GM12878 (cell line): ENCODE data around the gene SORCS2. TPM values are rescaled to one million over a fixed set of nuclear protein-coding genes. Genes with fewer than 3 reads are reported as not detected.

Experiments
- ATAC-seq: fragments of 200-7000 bp; cut with Tn5 transposase; 3 replicates; pipeline ENCODE4 v1.9.1; 2020; ENCODE audit warnings: mild to moderate bottlenecking, moderate library complexity
- BruUV-seq: library from RNA; stranded (reverse); fragments of 400-500 nt; replicated peaks from 2 replicates; lab custom pipeline; 2021; lab: Mats Ljungman, UMichigan
- CTCF ChIA-PET: fragments of 300-600 bp; sonication (Branson Sonifier 250); formaldehyde crosslinking; extraction: SDS; loops from one replicate; lab custom pipeline; 2021; ENCODE audit warnings: inconsistent platforms; lab: Yijun Ruan, JAX
- POLR2A ChIA-PET: fragments of 350-600 bp; formaldehyde crosslinking; extraction: SDS; loops from one replicate; lab custom pipeline; 2021; ENCODE audit warnings: inconsistent platforms; lab: Charles Lee
- RAD21 ChIA-PET: fragments of 300-600 bp; sonication (Branson Sonifier 250); formaldehyde crosslinking; loops from one replicate; lab custom pipeline; 2023; ENCODE audit warnings: antibody characterized with exemption; ENCODE audit not compliant: unreplicated experiment; lab: Charles Lee
- SMC1A ChIA-PET: fragments of 300-600 bp; sonication (Branson Sonifier 250); formaldehyde crosslinking; loops from one replicate; lab custom pipeline; 2023; ENCODE audit not compliant: unreplicated experiment, uncharacterized antibody; lab: Charles Lee
- DNase-seq: peaks from one replicate; pipeline ENCODE4 v3.0.0-alpha.2; 2011; ENCODE audit warnings: low read depth, low spot score
- FAIRE-seq: peaks from 3 replicates; lab custom pipeline; 2011; peaks lifted over from hg19 to GRCh38; lab: Jason Lieb, UNC
- H2AFZ ChIP-seq: 2 replicates; pipeline ENCODE4 v1.6.0; 2011; ENCODE audit warnings: low read depth, low read length, control low read depth; ENCODE audit not compliant: control insufficient read depth
- H3K27ac ChIP-seq: 2 replicates; pipeline ENCODE4 v1.5.1; 2011; ENCODE audit warnings: control low read depth; ENCODE audit not compliant: control insufficient read depth, insufficient read depth
- H3K27me3 ChIP-seq, 2 experiments: replicated peaks in 1 of 2; 2 replicates each; pipeline versions ENCODE4 v1.6.0 to v1.6.1; 2011; ENCODE audit warnings: low read length in 1 of 2; ENCODE audit not compliant: control insufficient read depth in 2 of 2, insufficient read depth in 2 of 2
- H3K36me3 ChIP-seq, 2 experiments: 2 replicates each; pipeline ENCODE4 v1.5.1; 2011; ENCODE audit warnings: low read length in 1 of 2; ENCODE audit not compliant: control insufficient read depth in 2 of 2, insufficient read depth in 2 of 2
- H3K4me1 ChIP-seq: 2 replicates; pipeline ENCODE4 v1.6.1; 2011; ENCODE audit warnings: mild to moderate bottlenecking, low read length, moderate library complexity, mixed read lengths; ENCODE audit not compliant: control insufficient read depth, insufficient read depth
- H3K4me2 ChIP-seq: 2 replicates; pipeline ENCODE4 v1.6.0; 2011; ENCODE audit warnings: control low read depth; ENCODE audit not compliant: control insufficient read depth, insufficient read depth
- H3K4me3 ChIP-seq: fragments of 200-600 bp; sonication (generic); 2 replicates; pipeline ENCODE4 v1.5.1; 2016
- H3K79me2 ChIP-seq: 2 replicates; pipeline ENCODE4 v1.6.0; 2011; ENCODE audit warnings: low read length; ENCODE audit not compliant: control insufficient read depth, insufficient read depth
- H3K9ac ChIP-seq: 2 replicates; pipeline ENCODE4 v1.8.0; 2011; ENCODE audit warnings: low read length, control low read depth, mixed read lengths; ENCODE audit not compliant: control insufficient read depth, insufficient read depth
- H3K9me3 ChIP-seq: replicated peaks from 3 replicates; pipeline ENCODE4 v1.5.1; 2011; ENCODE audit warnings: mild to moderate bottlenecking, low read length; ENCODE audit not compliant: control insufficient read depth, insufficient read depth
- H4K20me1 ChIP-seq: 2 replicates; pipeline ENCODE4 v1.6.0; 2011; ENCODE audit not compliant: control insufficient read depth, insufficient read depth
- BHLHE40 ChIP-seq, 2 experiments: fragments of 450-650 bp in 1 of 2; IDR thresholded peaks; 2 replicates each; pipeline ENCODE4 v1.6.1; 2011 to 2017; ENCODE audit warnings: low read depth in 2 of 2, borderline replicate concordance in 1 of 2, improper control_type of control experiment in 1 of 2, low read length in 1 of 2, mild to moderate bottlenecking in 1 of 2
- DPF2 ChIP-seq: fragments of 450-650 bp; IDR thresholded peaks from 2 replicates; pipeline ENCODE4 v1.6.1; 2017; ENCODE audit warnings: mild to moderate bottlenecking
- FOS ChIP-seq: IDR thresholded peaks from 3 replicates; pipeline ENCODE4 v1.6.1; 2011; ENCODE audit warnings: borderline replicate concordance; ENCODE audit not compliant: insufficient read length; ENCODE audit errors: extremely low read depth
- FOXK2 ChIP-seq: fragments of 450-650 bp; IDR thresholded peaks from 2 replicates; pipeline ENCODE4 v1.6.1; 2017; ENCODE audit warnings: mild to moderate bottlenecking, moderate library complexity
- FOXM1 ChIP-seq: IDR thresholded peaks from 2 replicates; pipeline ENCODE4 v1.6.1; 2012; ENCODE audit warnings: low read depth, mild to moderate bottlenecking, inconsistent platforms, low read length, moderate library complexity
- KDM1A ChIP-seq: fragments of 200-600 bp; sonication (generic); IDR thresholded peaks from 2 replicates; pipeline ENCODE4 v1.6.1; 2016; ENCODE audit warnings: borderline replicate concordance
- NFXL1 ChIP-seq: fragments of 450-650 bp; IDR thresholded peaks from 2 replicates; pipeline ENCODE4 v1.6.1; 2017; ENCODE audit warnings: antibody characterized with exemption, mild to moderate bottlenecking, borderline replicate concordance
- PAX5 ChIP-seq: IDR thresholded peaks from 2 replicates; pipeline ENCODE4 v1.6.1; 2011; ENCODE audit warnings: low read depth, low read length, borderline replicate concordance
- POLR2A ChIP-seq: IDR thresholded peaks from 2 replicates; pipeline ENCODE4 v1.6.1; 2011; ENCODE audit warnings: low read depth, mild to moderate bottlenecking, low read length
- SMAD1 ChIP-seq: fragments of 450-650 bp; IDR thresholded peaks from 2 replicates; pipeline ENCODE4 v1.6.1; 2018; ENCODE audit warnings: mild to moderate bottlenecking, low read depth; ENCODE audit not compliant: partially characterized antibody
- YBX1 ChIP-seq: fragments of 450-650 bp; IDR thresholded peaks from 2 replicates; pipeline ENCODE4 v1.6.1; 2016; ENCODE audit warnings: antibody characterized with exemption
- ZZZ3 ChIP-seq: IDR thresholded peaks from 2 replicates; pipeline ENCODE4 v1.6.1; 2011; ENCODE audit warnings: low read depth; ENCODE audit not compliant: control insufficient read depth, insufficient read length
- WGBS: methylation state at CpG from one replicate; pipeline ENCODE4 v1.1.6; 2016; ENCODE audit warnings: low lambda C conversion rate; ENCODE audit not compliant: insufficient replicate concordance, insufficient coverage; ENCODE audit errors: missing lambda C conversion rate; 5-methylcytosine and 5-hydroxymethylcytosine counted together
- in situ Hi-C: fragments of 300-500 bp; cut with MboI; formaldehyde crosslinking; loops from 9 replicates; pipeline ENCODE4 v1.14.3; 2018; ENCODE audit warnings: mixed read lengths
- intact Hi-C: fragments of 100-400 bp; cut with micrococcal nuclease; formaldehyde crosslinking; loops from one replicate; pipeline ENCODE4 v1.14.2; 2022; ENCODE audit not compliant: unreplicated experiment
- polyA plus RNA-seq, 11 experiments: library from polyadenylated mRNA; depleted of rRNA in 4 of 11; unstranded in 6 of 11; stranded (reverse) in 5 of 11; fragments of >200 nt; fragmentation: Nextera tagmentation in 4 of 11; fragmentation: Illumina TruSeq in 1 of 11; extraction: Ambion mirVana in 4 of 11; extraction: Trizol in 1 of 11; gene quantifications; 1 replicate in 1 of 11; 2 replicates in 10 of 11; pipeline versions ENCODE4 v1.2.1 to v1.2.3, GENCODE V29; 2011 to 2016; ENCODE audit warnings: inconsistent platforms in 2 of 11, missing spikeins in 2 of 11, low read depth in 1 of 11
- total RNA-seq, 4 experiments: library from RNA; depleted of rRNA in 3 of 4; stranded (reverse); fragments of >200 nt in 3 of 4; fragmentation: Illumina TruSeq in 1 of 4; extraction: Trizol in 1 of 4; gene quantifications; 2 replicates each; pipeline versions ENCODE4 v1.2.1 to v1.2.3, GENCODE V29; 2013 to 2021
- TF ChIP-seq, protein P1 (sequence below): fragments of 450-650 bp; IDR thresholded peaks from 2 replicates; pipeline ENCODE4 v1.6.1; 2017; ENCODE audit warnings: antibody characterized with exemption, mild to moderate bottlenecking, moderate library complexity
- TF ChIP-seq, protein P2 (sequence below): fragments of 450-650 bp; formaldehyde crosslinking; IDR thresholded peaks from 2 replicates; pipeline ENCODE4 v1.4.0; 2022; ENCODE audit warnings: mild to moderate bottlenecking, moderate library complexity
- TF ChIP-seq, protein P3 (sequence below): fragments of 150-350 bp; IDR thresholded peaks from 2 replicates; pipeline ENCODE4 v1.6.1; 2016; ENCODE audit warnings: low read depth, low read length

The SORCS2 gene
- total and polyA plus RNA-seq, 10 of the 15 experiments (the other 5 are each of a cell fraction or from before 2014, with no cell fraction given): 0.01 to 0.15 (median 0.05) TPM; not detected in 5

DNA sequence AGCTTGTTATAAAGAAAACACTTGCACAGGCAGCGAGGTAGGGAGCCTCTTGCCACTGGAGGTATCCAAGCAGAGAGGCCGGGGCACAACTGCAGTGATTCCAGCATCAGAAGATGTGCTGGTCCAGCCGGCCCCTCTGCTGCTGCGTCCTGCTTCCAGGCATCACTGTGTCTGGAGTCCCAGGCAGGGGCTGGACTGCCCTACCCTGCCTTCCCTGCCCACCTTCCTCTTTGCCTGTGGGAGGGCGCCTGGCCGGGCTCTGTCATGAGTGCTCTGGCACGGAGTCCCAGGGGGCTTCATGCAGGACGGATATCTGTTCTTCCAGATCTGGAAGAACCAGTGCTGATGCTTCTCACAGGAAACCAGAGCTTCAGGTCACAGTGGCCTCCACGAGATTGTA is 430.0 kb downstream of the SORCS2 start (continued):
- TF ChIP-seq FOXK2: no peak
- TF ChIP-seq, protein P1, sequence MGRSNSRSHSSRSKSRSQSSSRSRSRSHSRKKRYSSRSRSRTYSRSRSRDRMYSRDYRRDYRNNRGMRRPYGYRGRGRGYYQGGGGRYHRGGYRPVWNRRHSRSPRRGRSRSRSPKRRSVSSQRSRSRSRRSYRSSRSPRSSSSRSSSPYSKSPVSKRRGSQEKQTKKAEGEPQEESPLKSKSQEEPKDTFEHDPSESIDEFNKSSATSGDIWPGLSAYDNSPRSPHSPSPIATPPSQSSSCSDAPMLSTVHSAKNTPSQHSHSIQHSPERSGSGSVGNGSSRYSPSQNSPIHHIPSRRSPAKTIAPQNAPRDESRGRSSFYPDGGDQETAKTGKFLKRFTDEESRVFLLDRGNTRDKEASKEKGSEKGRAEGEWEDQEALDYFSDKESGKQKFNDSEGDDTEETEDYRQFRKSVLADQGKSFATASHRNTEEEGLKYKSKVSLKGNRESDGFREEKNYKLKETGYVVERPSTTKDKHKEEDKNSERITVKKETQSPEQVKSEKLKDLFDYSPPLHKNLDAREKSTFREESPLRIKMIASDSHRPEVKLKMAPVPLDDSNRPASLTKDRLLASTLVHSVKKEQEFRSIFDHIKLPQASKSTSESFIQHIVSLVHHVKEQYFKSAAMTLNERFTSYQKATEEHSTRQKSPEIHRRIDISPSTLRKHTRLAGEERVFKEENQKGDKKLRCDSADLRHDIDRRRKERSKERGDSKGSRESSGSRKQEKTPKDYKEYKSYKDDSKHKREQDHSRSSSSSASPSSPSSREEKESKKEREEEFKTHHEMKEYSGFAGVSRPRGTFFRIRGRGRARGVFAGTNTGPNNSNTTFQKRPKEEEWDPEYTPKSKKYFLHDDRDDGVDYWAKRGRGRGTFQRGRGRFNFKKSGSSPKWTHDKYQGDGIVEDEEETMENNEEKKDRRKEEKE: no peak
- no peak for TF ChIP-seq BHLHE40 (IDR thresholded peaks at IDR 0.05; ENCODE audit: borderline replicate concordance in 1 of 2, low read depth in 2 of 2, low read length in 1 of 2)
- TF ChIP-seq DPF2: no peak

DNA sequence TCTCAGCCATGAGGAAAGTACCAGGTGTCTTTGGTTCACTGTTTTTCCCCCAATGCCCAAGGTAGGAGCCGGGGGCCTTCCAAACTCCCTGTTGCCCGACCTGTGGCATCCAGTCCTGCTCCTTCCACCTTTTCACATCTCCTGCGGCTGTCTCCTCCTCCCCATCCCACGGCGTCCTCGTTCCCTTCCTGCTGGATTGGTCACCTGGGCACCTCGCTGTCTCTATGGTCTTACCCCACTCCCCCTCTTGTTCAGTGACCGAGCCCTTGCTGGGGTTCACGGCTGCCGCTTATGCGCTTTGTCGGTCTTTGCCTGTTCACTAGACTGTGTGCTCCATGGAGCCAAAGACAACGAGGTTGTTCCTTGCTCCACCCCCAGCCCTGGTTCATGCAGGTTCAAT is 431.1 kb downstream of the SORCS2 start:
- in situ Hi-C loops (no loop called here), intact Hi-C loops (no loop called here)
- Histone ChIP-seq H2AFZ (no peak overlapping the region), H4K20me1 (no peaks in the 10 kb centered on the region), H3K4me2 (no peak overlapping the region), H3K36me3 (no peaks in the 10 kb centered on the region), H3K4me3 (no peak overlapping the region), H3K9me3 (no peaks in the 10 kb centered on the region), H3K27ac (no peak overlapping the region), H3K79me2 (no peaks in the 10 kb centered on the region), H3K9ac (no peak overlapping the region), H3K4me1 (no peaks in the 10 kb centered on the region), H3K27me3 (no peaks in the 10 kb centered on the region; a peak in 1 of 4 replicates)
- SMC1A ChIA-PET: no interaction called here
- CTCF ChIA-PET: no interaction called here
- ATAC-seq: no peak
- no TSS peak for BruUV-seq
- no peak for FAIRE-seq
- 42% methylated on average over 13 of the region's 13 CpGs for WGBS
- RAD21 ChIA-PET: no interaction called here
- POLR2A ChIA-PET: no interaction called here
- no peak for DNase-seq
- TF ChIP-seq, protein P2, sequence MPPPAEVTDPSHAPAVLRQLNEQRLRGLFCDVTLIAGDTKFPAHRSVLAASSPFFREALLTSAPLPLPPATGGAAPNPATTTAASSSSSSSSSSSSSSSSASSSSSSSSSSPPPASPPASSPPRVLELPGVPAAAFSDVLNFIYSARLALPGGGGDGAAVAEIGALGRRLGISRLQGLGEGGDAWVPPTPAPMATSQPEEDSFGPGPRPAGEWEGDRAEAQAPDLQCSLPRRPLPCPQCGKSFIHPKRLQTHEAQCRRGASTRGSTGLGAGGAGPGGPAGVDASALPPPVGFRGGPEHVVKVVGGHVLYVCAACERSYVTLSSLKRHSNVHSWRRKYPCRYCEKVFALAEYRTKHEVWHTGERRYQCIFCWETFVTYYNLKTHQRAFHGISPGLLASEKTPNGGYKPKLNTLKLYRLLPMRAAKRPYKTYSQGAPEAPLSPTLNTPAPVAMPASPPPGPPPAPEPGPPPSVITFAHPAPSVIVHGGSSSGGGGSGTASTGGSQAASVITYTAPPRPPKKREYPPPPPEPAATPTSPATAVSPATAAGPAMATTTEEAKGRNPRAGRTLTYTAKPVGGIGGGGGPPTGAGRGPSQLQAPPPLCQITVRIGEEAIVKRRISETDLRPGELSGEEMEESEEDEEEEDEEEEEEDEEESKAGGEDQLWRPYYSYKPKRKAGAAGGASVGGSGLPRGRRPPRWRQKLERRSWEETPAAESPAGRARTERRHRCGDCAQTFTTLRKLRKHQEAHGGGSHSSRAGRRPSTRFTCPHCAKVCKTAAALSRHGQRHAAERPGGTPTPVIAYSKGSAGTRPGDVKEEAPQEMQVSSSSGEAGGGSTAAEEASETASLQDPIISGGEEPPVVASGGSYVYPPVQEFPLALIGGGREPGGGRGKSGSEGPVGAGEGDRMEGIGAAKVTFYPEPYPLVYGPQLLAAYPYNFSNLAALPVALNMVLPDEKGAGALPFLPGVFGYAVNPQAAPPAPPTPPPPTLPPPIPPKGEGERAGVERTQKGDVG (CRISPR knock-in tag): no peak
- TF ChIP-seq FOS (no peak), POLR2A (no peak), SMAD1 (no peak), FOXM1 (no peak), DPF2 (no peak), NFXL1 (no peak), PAX5 (no peak), YBX1 (no peak), KDM1A (no peak), ZZZ3 (no peak)
- TF ChIP-seq, protein P3, sequence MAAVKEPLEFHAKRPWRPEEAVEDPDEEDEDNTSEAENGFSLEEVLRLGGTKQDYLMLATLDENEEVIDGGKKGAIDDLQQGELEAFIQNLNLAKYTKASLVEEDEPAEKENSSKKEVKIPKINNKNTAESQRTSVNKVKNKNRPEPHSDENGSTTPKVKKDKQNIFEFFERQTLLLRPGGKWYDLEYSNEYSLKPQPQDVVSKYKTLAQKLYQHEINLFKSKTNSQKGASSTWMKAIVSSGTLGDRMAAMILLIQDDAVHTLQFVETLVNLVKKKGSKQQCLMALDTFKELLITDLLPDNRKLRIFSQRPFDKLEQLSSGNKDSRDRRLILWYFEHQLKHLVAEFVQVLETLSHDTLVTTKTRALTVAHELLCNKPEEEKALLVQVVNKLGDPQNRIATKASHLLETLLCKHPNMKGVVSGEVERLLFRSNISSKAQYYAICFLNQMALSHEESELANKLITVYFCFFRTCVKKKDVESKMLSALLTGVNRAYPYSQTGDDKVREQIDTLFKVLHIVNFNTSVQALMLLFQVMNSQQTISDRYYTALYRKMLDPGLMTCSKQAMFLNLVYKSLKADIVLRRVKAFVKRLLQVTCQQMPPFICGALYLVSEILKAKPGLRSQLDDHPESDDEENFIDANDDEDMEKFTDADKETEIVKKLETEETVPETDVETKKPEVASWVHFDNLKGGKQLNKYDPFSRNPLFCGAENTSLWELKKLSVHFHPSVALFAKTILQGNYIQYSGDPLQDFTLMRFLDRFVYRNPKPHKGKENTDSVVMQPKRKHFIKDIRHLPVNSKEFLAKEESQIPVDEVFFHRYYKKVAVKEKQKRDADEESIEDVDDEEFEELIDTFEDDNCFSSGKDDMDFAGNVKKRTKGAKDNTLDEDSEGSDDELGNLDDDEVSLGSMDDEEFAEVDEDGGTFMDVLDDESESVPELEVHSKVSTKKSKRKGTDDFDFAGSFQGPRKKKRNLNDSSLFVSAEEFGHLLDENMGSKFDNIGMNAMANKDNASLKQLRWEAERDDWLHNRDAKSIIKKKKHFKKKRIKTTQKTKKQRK: no peak
